Measurements from ENCODE around the gene PXT1. TPM values are rescaled to one million over a fixed set of nuclear protein-coding genes. Genes with fewer than 3 reads are reported as not detected.
"Not testable (repeated sequence)": the region's sequence is repeated elsewhere in the genome, so short reads cannot be mapped to it uniquely, and the experiment has no call there.

Gene PXT1
- total RNA-seq, 8 experiments from 2014 or later: 0.05 to 0.87 (median 0.30) TPM

DNA sequence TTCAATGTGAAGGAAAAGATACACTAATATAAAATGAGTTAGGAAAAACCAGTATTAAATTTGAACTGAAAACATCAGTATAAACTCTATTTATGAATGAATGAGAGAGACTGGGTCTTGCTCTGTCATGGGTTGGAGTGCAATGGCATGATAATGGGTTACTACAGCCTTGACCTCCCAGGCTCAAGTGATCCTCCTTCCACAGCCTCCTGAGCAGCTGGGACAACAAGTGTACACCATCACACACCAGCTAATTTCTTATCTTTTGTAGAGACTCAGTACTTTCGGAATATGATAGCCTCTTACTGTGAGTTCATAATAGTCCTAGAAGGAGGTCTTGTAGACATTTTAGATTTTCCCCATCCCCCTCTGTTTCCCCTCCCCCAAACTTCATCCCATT, 21.6 kb upstream of the PXT1 start:
- in situ Hi-C loops (cut with MboI; ENCODE audit: low pct_unique_long_range_greater_than_20kb in 2 of 9, low sequenced_read_pairs in 9 of 9, unreplicated experiment in 9 of 9): no loop called here
- H3K4me1 ChIP-seq (replicated peaks in 1 of 2): no peaks in the 10 kb centered on the region
- WGBS, 10 experiments: 100% methylated on average over 1 of the region's 1 CpG; no CpG with 5 or more reads in 8 of the 10 experiments
- no peak overlapping the region for H3K4me3 ChIP-seq
- peak in 2 of 8 experiments; percentile 15 to 21 for ATAC-seq (replicated peaks in 6 of 8)
- no peak overlapping the region for H3K27ac ChIP-seq

DNA sequence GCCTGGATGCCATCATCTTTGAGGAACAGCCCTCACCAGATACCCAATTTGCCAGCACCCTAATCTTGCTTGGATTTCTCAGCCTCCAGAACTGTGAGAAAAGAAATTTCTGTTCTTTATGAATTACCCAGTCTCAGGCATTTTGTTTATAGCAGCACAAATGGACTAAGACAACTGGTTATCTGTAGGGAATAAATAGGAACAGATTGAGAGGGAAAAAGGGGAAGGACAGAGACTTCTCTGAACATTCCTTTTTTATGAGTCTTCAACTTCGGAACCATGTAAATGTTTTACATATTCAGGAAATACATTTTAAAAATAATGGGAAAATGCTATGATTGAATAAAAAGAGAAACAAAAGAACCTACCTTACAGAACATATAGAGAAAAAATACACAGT, 21.0 kb upstream of the PXT1 start:
- peak in 2 of 8 experiments; percentile 51 to 68 for ATAC-seq (replicated peaks in 6 of 8)

DNA sequence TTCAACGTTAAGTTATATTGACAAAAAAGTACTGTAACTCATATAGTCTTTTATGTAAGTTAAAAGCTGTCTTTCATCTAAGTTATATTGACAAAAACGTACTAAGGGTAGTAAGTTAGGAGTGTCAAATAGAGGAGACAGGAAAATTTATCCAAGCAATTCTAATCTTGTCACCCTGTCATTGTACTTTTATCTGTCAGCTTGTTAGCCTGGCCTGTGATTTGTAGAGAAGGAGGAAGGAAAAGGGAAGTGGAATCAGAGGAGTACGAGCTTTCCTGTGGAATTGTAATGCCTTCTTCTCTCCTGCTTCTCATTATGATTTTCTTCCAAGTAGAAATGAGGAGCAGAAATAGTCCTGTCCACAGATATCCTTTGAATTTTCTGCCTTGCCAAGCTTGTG, 19.0 kb upstream of the PXT1 start:
- Histone ChIP-seq H3K4me1 (replicated peaks in 1 of 2) (no peaks in the 10 kb centered on the region), H3K4me3 (no peak overlapping the region), H3K27ac (no peak overlapping the region)
- 56 to 100% (median 81%) methylated on average over 1 to 3 of the region's 3 CpGs for whole genome bisulfite sequencing, 10 experiments
- ATAC-seq (replicated peaks in 6 of 8): no peak
- in situ Hi-C loops (cut with MboI; ENCODE audit: low pct_unique_long_range_greater_than_20kb in 2 of 9, low sequenced_read_pairs in 9 of 9, unreplicated experiment in 9 of 9): no loop called here

More for the DNA sequence above, 21.0 kb upstream of the PXT1 start:
- H3K4me1 ChIP-seq (replicated peaks in 1 of 2): no peaks in the 10 kb centered on the region
- WGBS, 10 experiments: 0 to 100% (median 96%) methylated on average over 1 of the region's 1 CpG; no CpG with 5 or more reads in 2 of the 10 experiments
- in situ Hi-C loops (cut with MboI; ENCODE audit: low pct_unique_long_range_greater_than_20kb in 2 of 9, low sequenced_read_pairs in 9 of 9, unreplicated experiment in 9 of 9): no loop called here
- no peak overlapping the region for H3K27ac ChIP-seq
- no peak overlapping the region for H3K4me3 ChIP-seq

DNA sequence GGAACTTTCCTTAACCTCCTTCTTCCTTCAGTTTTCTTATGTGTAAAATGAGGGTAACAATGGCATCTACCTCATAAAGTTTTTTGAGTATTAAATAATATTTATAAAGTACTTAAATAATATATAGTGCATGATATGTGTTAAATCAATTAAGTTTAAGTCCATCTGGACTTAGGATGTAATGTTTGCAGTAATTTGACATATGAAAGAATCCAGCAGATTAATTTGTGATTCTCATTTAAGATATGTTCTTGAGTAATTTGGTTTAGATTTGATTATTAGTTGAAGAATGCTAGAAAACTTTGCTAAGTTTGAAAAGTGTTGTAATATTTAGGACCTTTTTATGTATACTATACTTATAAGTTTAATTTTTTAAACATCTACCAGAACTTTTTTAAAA, 18.3 kb upstream of the PXT1 start:
- in situ Hi-C loops (cut with MboI; ENCODE audit: low pct_unique_long_range_greater_than_20kb in 2 of 9, low sequenced_read_pairs in 9 of 9, unreplicated experiment in 9 of 9): no loop called here

DNA sequence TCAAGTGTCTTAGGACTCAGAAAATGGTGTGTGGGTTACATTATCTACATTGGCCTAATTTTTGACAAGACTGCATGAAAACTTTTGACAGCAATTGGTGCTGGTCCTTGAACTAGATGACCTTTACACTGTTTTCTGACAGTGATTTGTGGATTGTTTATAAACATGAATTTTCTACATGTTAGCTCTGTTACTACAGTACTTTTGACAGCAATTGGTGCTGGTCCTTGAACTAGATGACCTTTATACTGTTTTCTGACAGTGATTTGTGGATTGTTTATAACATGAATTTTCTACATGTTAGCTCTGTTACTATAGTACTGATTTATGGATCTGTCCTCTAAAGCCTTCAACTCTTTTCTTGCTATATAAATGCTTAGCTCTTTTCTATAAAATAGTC, 16.8 kb upstream of the PXT1 start:
- Histone ChIP-seq H3K4me1 (replicated peaks in 1 of 2) (no peaks in the 10 kb centered on the region), H3K27ac (no peak overlapping the region), H3K4me3 (no peak overlapping the region)
- ATAC-seq (replicated peaks in 6 of 8): peak in 1 of 8 experiments; percentile 61
- in situ Hi-C loops (cut with MboI; ENCODE audit: low pct_unique_long_range_greater_than_20kb in 2 of 9, low sequenced_read_pairs in 9 of 9, unreplicated experiment in 9 of 9): no loop called here

More for the DNA sequence above, 18.3 kb upstream of the PXT1 start:
- H3K4me1 ChIP-seq (replicated peaks in 1 of 2): no peaks in the 10 kb centered on the region
- no peak overlapping the region for H3K27ac ChIP-seq
- no peak for ATAC-seq (replicated peaks in 6 of 8)
- H3K4me3 ChIP-seq: no peak overlapping the region

DNA sequence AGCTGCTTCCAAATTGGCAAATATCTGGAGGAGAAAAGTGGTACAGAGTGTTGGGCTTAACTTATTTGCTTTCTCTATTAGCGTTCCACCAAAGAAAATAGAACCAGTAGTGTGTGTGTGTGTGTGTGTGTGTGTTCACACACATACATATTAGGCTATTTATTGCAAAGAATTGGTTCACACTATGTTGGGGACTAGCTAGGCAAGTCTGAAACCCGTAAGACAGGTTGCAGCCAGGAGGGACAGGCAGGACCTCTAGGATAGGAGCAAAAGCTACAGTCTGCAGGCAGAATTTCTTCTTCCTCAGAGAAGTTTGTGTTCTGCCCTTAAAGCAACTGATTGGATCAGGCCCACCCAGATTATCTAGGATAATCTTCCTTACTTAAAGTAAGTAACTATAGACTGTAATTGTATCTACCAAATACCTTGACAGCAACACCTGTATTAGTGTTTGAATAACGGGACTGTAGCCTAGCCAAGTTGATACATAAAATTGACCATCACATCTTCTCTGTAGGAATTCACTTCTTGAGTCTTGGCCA, 12.9 kb upstream of the PXT1 start:
- ATAC-seq (replicated peaks in 6 of 8): no peak
- H3K27ac ChIP-seq: no peak overlapping the region
- H3K4me3 ChIP-seq: no peak overlapping the region
- H3K4me1 ChIP-seq (replicated peaks in 1 of 2): no peaks in the 10 kb centered on the region
- 52 to 100% (median 95%) methylated on average over 1 to 3 of the region's 3 CpGs; no CpG with 5 or more reads in 4 of the 10 experiments for WGBS, 10 experiments
- in situ Hi-C loops (cut with MboI; ENCODE audit: low pct_unique_long_range_greater_than_20kb in 2 of 9, low sequenced_read_pairs in 9 of 9, unreplicated experiment in 9 of 9): no loop called here

DNA sequence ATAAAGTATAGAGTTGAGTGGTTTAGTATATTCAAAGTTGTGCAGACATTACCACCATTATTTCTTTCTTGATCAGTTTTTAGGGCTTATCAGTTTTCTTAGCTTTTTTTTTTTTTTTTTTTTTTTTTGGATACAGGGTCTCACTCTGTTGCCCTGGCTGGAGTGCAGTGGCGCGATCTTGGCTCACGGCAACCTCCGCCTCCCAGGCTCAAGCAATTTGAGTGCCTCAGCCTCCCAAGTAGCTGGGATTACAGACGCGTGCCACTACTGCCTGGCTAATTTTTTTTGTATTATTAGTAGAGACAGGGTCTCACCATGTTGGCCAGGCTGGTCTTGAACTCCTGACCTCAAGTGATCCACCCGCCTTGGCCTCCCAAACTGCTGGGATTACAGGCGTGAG, 10.2 kb upstream of the PXT1 start:
- ATAC-seq (replicated peaks in 6 of 8); in situ Hi-C loops (cut with MboI; ENCODE audit: low pct_unique_long_range_greater_than_20kb in 2 of 9, low sequenced_read_pairs in 9 of 9, unreplicated experiment in 9 of 9): not testable (repeated sequence)
- 80 to 100% (median 98%) methylated on average over 1 to 8 of the region's 8 CpGs for WGBS, 10 experiments

DNA sequence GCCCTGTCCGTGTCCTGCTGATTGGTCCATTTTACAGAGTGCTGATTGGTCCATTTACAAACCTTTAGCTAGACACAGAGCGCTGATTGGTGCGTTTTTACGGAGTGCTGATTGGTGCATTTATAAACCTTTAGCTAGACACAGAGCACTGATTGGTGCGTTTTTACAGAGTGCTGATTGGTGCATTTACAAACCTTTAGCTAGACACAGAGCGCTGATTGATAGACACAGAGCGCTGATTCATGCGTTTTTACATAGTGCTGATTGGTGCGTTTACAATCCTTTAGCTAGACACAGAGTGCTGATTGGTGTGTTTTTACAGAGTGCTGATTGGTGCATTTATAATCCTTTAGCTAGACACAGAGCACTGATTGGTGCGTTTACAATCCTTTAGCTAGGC, 6.5 kb upstream of the PXT1 start:
- ATAC-seq (replicated peaks in 6 of 8); in situ Hi-C loops (cut with MboI; ENCODE audit: low pct_unique_long_range_greater_than_20kb in 2 of 9, low sequenced_read_pairs in 9 of 9, unreplicated experiment in 9 of 9); H3K4me1 ChIP-seq (replicated peaks in 1 of 2); H3K27ac ChIP-seq; H3K4me3 ChIP-seq: not testable (repeated sequence)
- 93 to 100% (median 99%) methylated on average over 2 to 8 of the region's 10 CpGs; no CpG with 5 or more reads in 4 of the 10 experiments for WGBS, 10 experiments

More for the DNA sequence above, 10.2 kb upstream of the PXT1 start:
- not testable (repeated sequence) for H3K4me1 ChIP-seq (replicated peaks in 1 of 2); H3K4me3 ChIP-seq; H3K27ac ChIP-seq

DNA sequence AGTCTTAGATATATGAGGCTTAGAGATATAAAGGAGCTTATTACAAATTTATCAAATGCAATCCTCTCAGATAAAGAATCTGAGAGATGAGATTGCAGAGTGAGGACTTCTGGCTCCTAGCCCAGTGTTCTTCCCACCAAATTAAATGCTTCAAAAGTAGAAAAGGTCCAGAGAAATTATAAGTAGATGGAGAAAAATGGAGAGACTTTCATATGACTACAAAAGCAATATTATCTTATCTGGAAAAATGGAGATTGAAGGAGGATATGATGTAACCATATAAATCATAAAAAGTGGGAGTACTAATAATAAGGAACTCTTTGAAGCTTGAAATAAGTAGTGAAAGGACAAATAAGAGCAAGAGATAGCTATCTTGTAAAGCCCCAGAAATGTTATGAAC, 3.0 kb upstream of the PXT1 start:
- Histone ChIP-seq H3K4me3 (no peak overlapping the region), H3K27ac (no peak overlapping the region), H3K4me1 (replicated peaks in 1 of 2) (peaks cover 22 to 25% of the 10 kb centered on the region in 2 donors)
- in situ Hi-C loops (cut with MboI; ENCODE audit: low pct_unique_long_range_greater_than_20kb in 2 of 9, low sequenced_read_pairs in 9 of 9, unreplicated experiment in 9 of 9): no loop called here
- ATAC-seq (replicated peaks in 6 of 8): no peak

DNA sequence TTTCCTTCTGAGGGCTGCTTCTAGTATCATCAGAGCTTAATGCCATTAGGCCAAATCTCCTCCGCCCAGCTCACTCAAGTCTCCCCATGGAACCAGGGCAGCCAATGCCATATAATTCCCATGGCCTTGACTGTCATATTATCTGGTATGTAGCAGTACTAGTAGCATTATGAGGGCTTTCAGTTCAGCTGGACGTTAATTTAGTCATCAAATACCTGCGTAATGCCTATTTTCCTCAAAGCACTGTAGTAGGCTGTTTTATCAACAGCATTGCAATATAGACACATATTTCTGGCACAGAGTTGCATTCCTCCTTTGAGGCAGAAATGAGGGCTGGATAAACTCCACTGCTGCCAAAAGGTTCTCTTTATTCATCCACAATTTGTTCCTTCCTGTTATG, 1.8 kb upstream of the PXT1 start:
- no peak for ATAC-seq (replicated peaks in 6 of 8)
- H3K4me3 ChIP-seq: peak overlapping the region; percentile 69 to 95 (median 84)
- in situ Hi-C loops (cut with MboI; ENCODE audit: low pct_unique_long_range_greater_than_20kb in 2 of 9, low sequenced_read_pairs in 9 of 9, unreplicated experiment in 9 of 9): no loop called here
- 34 to 100% (median 86%) methylated on average over 1 to 3 of the region's 3 CpGs; no CpG with 5 or more reads in 1 of the 10 experiments for WGBS, 10 experiments
- peaks cover 22 to 25% of the 10 kb centered on the region in 2 donors for H3K4me1 ChIP-seq (replicated peaks in 1 of 2)
- peak overlapping the region in 1 of 2 donors; percentile 21 for H3K27ac ChIP-seq

DNA sequence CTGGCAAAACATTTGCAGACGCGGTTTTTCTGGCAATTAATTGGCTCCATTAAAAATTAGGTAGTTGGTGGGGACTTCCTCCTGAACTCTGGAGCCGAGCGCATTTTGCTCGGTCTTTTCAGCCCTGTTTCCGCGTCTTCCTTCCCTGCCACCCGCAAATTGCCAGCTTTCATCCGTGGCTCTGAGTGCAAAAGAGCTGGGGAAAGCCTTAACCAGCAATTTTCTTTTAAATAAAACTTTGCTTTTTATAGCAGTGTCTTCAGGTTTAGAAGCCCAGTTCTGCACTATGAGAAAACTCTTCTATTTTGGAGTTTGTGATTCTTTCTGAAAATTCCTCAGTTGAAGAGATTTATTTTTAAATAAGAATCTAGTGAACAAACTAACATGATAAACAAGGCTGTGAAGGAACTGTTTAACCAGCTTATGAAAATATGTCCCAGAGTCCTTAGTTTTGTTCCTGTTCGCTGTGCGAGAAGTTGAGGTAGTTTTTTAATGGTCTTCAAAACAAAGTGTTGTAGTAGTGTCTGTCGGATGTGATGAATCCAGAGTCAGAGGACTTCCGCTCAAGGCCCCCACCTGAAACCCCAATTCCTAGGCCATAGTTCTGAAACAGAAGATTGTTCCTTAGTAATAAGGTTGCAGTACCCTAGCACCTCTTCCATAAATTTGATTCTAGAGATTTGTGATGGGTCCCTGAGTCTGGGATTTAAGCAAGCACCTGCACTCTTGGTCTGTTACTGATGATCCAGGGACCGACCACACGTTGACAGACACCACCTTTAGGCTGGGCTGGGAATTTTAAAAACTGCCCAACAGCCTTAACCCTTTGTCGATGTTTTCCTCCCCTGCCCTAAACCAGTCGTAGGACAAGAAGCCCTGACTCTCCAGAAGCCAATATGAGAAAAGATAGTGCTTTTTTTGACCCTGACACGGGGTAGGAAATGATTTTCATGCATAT, 1.1 kb upstream of the PXT1 start:
- Histone ChIP-seq H3K4me3 (peak overlapping the region; percentile 69 to 95 (median 84)), H3K27ac (peak overlapping the region; percentile 85 to 91), H3K4me1 (replicated peaks in 1 of 2) (peaks cover 22 to 25% of the 10 kb centered on the region in 2 donors)
- in situ Hi-C loops (cut with MboI; ENCODE audit: low pct_unique_long_range_greater_than_20kb in 2 of 9, low sequenced_read_pairs in 9 of 9, unreplicated experiment in 9 of 9): no loop called here
- peak in 1 of 8 experiments; percentile 4 for ATAC-seq (replicated peaks in 6 of 8)
- 0 to 10% (median 4%) methylated on average over 2 to 14 of the region's 18 CpGs; no CpG with 5 or more reads in 1 of the 10 experiments for WGBS, 10 experiments

DNA sequence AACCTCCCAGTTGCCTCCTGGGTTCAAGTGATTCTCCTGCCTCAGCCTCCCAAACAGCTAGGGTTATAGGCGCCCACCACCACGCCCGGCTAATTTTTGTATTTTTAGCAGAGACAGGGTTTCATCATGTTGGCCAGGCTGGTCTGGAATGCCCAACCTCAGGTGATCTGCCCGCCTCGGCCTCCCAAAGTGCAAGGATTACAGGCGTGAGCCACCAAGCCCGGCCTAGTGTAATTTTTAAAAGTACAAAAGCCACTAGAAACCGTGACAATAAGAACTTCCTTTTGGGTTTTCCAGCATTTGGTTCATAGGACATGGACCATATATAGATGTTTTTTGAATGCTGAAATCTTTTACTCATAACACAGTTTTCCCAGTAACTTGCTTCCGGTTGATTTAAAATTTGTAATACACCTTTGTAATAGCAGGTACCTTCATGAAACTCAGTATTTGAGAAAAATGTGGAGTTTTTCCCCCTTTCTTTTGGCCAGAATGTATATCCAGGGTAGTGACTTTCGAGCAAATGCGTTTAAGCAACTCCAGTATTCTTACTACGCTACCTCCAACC, 467 bp downstream of the PXT1 start:
- Histone ChIP-seq H3K4me3 (peak overlapping the region; percentile 69 to 95 (median 84)), H3K27ac (peak overlapping the region; percentile 85 to 91), H3K4me1 (replicated peaks in 1 of 2) (peaks cover 22 to 25% of the 10 kb centered on the region in 2 donors)
- WGBS, 10 experiments: 30 to 100% (median 61%) methylated on average over 1 to 9 of the region's 12 CpGs
- ATAC-seq (replicated peaks in 6 of 8): no peak
- in situ Hi-C loops (cut with MboI; ENCODE audit: low pct_unique_long_range_greater_than_20kb in 2 of 9, low sequenced_read_pairs in 9 of 9, unreplicated experiment in 9 of 9): no loop called here

DNA sequence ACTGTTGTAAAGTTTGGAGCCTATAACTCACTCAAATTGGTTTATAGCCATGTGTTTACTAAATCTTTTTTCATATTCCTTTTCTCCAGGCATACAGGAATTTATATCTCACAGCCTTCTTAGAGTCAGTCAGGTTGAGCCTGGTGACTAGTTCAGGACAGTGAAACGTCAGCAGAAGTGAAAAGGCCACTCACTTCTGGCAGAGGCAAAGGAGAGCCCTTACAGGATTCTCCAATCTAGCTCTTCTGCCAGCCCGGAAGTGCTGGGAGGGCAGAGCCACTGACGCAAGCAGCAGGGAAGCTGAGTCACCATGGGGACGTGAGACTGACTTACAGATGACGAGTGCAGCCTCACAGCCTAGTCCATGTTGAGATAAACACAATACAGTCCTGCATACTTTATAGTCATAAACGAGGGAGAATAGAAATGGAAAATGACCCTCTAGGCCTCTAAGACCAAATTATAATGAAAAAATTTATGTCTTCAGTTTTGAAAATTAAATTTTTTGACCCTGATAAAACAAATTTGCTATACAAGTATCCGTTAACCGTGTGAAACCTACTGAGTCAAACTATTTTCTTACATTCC, 1.3 kb downstream of the PXT1 start:
- 6 to 63% (median 35%) methylated on average over 3 to 6 of the region's 8 CpGs for WGBS, 10 experiments
- peak overlapping the region; percentile 58 to 91 for H3K27ac ChIP-seq
- H3K4me1 ChIP-seq (replicated peaks in 1 of 2): peaks cover 22 to 25% of the 10 kb centered on the region in 2 donors
- no peak overlapping the region for H3K4me3 ChIP-seq
- in situ Hi-C loops (cut with MboI; ENCODE audit: low pct_unique_long_range_greater_than_20kb in 2 of 9, low sequenced_read_pairs in 9 of 9, unreplicated experiment in 9 of 9): no loop called here
- peak; percentile 81 to 88 (median 84) for ATAC-seq (replicated peaks in 6 of 8)
